GM21526 (cell line): ENCODE measurements around the gene TAS2R42.
A peak's percentile ranks its signal among the peaks of the same experiment; 100 is the strongest.

Experiments used
- ATAC-seq: cut with Tn5 transposase; IDR thresholded peaks from one replicate; pipeline ENCODE4 v1.9.1; 2021; ENCODE audit warnings: moderate library complexity; ENCODE audit not compliant: unreplicated experiment, low FRiP score

Gene TAS2R42, protein sequence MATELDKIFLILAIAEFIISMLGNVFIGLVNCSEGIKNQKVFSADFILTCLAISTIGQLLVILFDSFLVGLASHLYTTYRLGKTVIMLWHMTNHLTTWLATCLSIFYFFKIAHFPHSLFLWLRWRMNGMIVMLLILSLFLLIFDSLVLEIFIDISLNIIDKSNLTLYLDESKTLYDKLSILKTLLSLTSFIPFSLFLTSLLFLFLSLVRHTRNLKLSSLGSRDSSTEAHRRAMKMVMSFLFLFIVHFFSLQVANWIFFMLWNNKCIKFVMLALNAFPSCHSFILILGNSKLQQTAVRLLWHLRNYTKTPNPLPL

DNA sequence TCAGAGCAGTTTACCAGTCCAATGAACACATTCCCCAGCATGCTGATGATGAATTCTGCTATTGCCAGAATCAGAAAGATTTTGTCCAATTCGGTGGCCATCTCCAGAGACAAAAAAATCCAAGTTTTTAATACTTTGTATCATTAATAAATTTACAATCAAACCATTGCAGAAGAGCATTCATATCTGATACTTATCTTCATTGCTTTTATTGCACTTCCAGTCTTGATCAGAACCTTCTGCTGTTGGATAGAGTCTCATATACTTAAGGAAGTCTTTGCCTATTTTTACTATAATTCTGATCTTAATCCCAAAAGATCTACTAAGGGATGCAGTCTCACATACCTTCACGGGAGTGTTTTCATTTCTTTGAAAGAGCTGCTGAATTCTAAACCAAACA lies at the start of gene TAS2R42:
Gene TAS2R42 (minus strand): TSS at position 101 of the 400 bp plus-strand sequence. CDS start 0 bp downstream, at position 101.
- no peak for ATAC-seq

DNA sequence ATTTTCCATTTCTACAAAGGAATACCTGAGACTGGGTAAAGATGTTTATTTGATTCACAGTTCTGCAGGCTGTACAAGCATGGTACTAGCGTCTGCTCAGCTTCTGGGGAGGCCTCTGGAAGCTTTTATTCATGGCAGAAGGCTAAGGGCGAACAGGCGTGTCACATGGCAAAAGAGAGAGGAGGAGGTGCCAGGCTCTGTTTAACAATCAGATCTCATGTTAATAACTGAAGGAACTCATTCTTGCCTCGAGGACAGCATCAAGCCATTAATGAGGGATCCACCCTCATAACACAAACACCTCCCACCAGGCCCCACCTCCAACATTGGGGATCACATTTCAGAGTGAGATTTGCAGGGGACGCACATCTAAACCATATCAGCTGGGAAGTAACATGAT lies 46.8 kb upstream of the TAS2R42 start:
- ATAC-seq, result no peak

DNA sequence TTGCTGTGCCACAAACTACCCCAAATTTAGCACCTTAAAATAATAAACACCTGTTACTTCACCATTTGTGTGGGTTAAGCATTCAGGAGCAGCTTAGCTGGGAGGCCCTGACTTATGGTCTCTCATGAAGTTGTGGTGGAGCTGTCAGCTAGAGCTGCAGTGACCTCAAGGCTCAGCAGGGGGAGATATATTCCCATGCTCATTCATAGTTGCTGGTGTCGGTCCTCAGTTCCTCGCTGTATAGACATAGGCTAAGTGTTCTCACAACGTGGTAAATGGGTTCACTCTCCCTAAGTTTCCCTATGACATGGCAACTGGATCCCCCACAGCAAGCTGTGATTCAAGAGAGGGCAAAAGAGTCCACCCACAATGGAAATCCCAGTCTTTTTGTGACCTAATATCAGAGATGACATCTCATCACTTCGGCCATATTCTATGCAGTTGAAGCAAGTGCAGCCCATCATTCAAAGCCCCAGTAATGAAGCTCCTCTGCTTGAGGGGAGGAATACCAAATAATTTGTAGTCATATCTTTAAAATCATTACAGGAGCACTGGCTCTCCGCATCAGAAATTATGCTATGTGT lies 41.7 kb upstream of the TAS2R42 start:
- peak; percentile 52 for ATAC-seq

DNA sequence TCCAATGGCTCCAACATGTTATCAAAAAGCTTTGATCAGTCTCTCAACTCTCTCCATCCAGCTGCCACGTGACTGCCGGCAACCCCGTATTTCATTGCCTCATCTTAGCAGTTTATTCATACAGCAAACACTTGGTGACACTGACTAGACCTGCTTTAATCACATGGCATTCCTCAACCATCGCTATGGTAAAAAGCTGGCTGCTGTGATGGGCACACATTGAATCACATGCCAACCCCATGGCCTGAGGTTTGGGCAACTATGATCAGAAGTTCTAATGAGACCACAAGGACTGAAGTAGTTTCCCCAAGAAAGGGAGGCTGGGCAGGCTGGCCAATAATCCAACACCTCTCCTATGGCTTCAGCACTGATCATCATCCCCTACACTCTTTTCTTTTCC lies 40.6 kb upstream of the TAS2R42 start:
- no peak for ATAC-seq

DNA sequence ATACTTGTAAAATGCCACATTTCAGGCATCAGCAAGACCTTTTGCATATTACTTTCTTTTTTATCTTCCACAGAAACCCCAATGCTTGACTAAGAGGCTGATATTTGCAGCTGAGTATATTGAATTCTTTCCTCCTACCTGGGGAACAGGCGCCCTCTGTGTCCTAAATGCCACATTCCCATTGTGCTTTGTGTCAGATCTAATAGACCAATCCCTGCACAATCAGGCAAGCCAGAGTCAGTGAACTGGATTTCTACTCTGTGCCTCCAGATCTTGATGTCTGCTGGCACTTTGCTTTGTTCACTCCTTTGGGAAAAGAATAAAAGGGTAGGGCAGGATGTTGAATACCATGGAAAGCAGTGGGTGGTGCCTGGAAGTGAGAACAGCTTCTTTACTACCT lies 22.4 kb upstream of the TAS2R42 start:
- no peak for ATAC-seq

DNA sequence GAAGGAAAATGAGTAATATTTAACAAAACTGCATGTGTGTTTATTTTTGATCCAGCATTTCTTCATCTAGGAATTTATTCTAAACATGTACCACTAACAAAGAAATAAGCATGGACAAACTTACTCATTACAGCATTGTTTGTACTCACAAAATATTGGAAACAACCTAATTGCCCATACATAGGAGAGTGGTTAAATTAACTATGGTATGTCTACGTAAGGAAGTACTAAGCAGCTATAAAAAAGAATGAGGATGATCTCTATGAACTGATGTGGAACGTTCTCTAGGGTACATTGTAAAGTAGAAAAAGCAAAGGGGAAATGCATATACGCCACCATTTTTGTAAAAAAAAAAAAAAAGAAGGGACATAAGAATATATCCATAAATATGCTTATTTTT lies 17.4 kb upstream of the TAS2R42 start:
- ATAC-seq, result no peak

DNA sequence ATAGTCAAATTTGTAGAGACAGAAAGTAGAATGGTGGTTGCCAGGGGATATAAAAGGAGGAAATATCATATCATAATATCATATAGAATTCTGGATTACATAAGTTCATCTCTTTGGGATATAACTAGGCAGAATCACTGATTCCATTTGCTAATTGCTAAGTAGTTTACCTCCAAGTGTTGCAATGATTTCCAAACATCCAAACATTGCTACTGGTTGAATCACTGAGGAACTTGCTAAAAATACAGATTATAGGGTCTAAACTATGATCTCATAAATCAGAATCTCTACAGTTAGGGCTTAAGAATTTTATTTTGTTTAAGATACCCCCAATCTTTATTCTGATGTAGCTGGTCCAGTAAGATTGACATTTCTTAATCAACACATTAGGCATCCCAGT lies 16.1 kb upstream of the TAS2R42 start:
- ATAC-seq, result no peak

DNA sequence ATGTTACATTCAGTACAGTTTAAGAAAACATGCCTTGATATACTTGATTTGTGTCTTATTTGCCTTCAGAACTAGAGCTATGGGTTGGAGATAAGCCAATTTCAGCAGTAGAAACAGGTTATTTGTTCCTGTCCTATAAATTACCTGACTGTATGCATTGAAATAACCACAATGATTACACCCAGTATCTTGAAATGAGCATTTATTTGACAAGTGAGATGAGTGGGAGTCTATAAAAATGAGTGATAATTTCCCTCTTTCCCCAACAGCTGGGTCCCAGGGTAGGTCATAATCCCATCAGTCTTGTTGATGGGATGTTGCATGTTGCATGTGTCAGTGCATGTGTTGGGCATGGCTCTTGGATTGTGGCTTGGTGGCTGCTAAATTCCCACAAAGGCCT lies 3.7 kb downstream of the TAS2R42 start:
- ATAC-seq, result no peak

DNA sequence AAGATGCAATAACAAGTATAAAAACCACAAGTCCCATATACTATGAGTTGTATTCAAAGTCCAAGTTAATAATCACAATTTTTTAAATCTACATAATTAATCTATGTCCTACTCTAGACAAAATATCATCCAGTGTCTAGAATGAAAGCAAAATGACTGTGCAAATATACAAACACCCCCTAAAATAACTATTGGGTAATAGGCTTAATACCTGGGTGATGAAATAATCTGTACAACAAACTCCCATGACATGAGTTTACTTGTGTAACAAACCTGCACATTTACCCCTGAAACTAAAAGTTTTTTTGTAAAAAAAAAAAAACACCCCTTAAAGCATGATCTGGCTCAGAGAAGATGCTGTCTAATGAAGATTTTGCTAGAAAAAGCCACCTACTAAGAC lies 4.2 kb downstream of the TAS2R42 start:
- ATAC-seq, result no peak

DNA sequence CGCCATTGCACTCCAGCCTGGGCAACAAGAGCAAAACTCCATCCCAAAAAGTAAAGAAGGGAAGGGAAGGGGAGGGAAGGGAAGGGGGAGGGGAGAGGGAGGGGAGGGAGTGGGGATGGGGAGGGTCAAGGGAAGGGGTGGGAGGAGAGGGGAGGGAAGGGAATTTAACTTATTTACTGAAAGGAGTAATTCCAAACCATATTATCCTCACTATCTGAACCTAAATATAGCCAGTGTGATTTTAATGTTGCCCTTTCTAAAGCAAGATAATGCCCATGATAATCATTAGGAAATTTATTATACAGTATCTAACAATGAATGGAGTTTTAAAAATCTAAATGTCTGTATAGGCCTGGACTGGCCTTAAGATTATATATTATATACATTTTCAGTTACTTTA lies 8.5 kb downstream of the TAS2R42 start:
- ATAC-seq, result no peak

DNA sequence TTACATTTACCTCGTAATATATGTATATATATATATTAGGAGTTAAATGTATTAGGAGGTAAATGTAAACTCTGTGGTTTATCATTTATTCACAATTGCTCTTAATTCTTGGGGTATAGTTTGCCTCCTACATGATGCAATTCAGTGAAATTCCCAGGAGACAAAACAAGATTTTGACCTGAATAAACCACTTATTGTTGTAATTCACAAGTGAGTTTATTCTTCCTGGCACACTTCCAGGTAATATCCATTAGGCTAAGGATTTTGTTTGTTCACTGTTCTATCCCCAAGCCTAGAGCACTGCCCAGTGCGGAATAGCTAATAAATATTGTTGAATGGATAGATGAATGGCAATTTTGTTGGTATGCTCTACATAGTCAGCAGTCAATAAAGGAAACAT lies 12.7 kb downstream of the TAS2R42 start:
- no peak for ATAC-seq

DNA sequence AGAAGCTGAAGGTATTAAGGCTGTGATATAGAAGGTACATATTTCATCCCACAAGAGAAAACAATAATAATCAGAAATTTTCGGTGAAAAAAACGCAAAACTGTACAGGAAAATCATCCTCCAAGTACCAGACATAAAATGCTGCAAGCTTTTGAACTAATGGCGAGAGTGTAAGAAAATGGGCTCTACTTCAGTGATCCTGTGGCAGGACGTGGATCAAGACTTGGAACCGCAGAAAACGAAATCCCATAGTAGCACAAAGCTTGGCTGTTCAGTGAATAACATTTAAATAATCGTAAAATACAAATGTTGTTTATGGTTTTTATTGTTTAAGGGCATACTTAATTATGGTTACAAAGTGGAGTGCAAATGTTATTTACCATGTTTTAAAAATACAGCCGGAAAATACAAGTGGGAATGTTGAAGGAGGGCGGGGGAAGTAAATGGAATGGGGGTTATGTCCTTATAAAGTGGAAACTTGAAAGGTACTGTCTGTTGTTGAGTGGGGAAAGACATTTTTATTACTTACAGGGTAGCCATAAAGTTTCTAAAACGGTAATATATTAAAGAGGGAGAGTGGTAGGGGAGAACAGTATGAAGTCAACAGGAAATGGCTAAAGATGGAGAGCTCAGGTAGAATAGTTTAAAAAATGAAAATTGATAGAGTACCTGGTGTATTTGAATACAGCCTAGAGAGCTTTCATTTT lies 14.6 kb downstream of the TAS2R42 start:
- no peak for ATAC-seq

DNA sequence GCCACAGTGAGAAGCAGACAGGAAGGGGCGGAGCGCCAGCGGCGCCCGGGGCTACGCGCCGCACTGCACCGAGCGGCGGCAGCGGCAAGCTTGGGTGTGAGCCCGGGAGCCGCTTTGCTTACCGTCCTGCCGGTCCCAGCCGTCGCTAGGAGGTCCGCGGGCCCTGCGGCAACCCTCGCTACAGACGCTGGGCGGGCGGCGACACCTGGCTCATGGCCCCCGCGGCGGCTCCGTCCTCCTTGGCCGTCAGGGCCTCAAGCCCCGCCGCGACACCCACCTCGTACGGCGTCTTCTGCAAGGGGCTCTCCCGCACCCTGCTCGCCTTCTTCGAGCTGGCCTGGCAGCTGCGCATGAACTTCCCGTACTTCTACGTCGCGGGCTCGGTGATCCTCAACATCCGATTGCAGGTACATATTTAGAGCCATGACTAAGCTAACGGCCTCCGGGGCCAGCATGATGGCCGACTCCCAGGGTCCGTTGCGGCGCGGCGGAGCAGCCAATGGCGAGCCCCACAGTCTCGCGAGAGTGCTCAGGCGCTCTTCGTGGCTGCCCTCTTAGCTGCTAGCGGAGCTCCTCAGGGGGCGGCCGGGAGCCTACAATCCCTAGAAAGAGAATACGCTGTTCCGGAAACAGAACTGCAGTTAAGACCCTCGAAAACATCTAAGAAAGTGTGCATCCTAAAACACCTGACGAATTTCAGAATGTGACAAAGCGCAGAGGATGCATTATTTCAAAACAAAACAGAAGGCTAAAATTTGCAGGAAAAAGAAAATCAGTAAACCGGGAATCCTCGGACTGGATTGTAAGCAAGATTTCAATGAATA lies 15.4 kb downstream of the TAS2R42 start, which contains the start of gene SMIM10L1:
Gene SMIM10L1 (plus strand): TSS at position 50 of the 824 bp plus-strand sequence. CDS start 163 bp downstream, at position 213.
- ATAC-seq, result peak; percentile 96

DNA sequence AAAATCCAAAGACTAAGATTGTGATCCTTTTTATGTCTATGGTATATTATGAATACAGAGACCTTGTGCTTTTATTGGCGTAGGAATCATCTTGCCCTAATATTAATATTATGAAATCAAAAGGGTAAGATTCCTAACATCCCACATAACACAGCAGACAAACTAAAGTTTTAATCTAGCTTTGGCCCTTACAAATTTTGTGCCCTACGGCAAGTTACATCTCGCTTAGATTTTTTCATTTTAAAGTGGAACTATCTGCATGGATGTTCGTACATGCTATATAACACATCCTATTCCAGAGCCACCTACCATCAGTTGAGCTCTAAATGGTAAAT lies 16.0 kb downstream of the TAS2R42 start:
- ATAC-seq, result no peak

DNA sequence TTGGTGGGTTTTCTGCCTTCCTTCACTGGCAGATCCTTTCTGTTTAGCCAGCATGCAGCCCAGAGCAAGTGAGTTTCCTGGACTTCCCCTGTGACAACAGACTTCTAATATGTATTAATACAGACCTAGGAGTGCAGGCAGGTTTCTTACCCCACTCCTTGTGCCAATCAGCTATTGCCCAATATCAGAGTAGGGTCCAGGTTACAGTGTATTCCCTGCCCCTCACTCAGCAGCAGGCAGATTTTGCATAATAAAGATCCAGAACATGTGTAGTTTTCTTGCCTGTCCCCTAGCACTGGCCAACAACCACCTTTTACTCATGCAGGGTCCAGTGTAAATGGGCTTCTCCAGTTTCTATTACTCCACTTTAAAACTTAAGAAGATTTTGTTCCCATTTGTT lies 20.4 kb downstream of the TAS2R42 start:
- no peak for ATAC-seq

DNA sequence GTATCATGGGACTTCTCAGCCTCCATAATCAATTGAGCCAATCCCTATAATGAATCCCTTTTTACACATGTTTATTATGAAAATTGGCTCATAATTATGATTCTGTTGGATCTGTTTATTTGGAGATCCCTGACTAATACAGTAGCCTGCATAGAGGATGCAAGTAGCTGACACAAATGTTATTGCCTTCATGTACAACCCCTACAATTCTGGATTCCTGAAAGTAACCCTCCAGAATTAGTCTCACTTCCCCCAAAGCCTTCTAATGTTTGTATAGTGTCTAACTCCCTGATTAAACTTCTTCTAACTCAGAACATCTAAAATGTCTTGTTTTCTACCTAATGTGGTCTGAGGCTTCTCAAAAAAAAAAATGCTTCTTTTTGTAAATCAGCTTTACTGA lies 22.4 kb downstream of the TAS2R42 start:
- ATAC-seq, result no peak

DNA sequence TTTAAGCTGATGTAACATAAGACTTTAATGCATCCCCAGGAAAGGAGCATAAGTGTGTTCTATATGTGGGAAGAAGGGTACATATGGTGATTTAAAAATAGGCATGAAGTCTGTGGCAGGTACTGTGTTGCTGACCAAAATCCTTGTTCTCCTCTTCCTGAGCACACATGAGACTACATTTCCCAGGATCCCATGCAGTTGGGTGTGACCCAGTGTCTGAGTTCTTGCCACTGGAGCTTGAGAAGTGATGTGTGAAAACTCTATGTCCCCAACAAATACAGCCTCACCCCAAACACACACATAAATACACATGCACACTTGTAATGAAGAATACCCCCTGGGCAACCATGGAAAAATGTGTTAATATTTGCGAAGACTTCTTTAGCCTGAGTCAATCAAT lies 24.2 kb downstream of the TAS2R42 start:
- no peak for ATAC-seq

DNA sequence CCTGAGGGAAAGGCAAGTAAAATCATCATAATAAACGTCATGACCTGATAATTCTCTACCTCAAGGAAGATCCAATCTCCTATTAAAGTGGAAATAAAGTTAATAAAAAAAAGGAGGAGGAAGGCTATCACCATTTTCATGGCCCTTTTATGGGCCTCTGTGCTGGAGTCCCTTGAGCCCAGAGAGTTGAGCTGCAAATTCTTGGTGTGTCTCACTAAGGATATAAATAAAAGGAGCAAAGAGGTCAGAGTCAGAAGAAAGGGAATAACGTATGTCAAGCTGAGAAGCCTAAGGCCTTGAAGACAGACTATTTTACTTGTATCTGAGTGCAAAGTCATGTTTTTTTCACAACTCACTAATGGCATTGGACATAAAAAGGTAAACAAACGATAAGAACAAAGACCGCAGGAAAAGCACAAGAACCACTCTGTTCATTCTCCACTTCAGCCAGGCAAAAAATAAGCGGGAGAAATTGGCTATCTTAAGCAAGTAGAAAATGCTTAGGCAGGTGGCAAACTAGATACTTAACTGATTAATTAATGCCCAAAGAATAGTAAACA lies 27.8 kb downstream of the TAS2R42 start:
- no peak for ATAC-seq

DNA sequence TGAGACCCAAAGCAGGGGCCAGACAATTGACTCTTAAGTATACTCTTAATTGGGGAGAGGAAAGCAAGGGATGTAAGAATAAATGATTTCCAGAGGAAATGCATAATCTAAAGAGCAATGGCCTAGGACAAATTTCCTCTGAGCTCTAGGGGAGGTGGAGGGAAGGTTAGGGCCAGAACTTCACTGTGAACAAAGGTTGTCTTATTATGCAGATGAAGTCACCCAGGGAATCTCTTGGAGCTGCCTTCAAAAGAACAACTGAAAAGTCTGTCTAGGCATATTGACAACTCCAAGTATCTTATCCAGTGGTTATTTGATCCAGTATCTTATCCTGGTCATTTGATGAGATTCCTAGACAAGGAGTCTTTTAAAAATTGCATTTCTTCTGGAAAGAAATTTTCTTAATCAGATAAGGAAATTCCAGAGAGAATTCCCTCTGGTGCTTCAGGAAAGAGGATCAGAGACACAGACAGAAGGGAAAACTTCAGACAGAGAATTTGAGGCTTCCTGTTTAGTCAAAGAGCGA lies 32.3 kb downstream of the TAS2R42 start:
- ATAC-seq, result no peak

DNA sequence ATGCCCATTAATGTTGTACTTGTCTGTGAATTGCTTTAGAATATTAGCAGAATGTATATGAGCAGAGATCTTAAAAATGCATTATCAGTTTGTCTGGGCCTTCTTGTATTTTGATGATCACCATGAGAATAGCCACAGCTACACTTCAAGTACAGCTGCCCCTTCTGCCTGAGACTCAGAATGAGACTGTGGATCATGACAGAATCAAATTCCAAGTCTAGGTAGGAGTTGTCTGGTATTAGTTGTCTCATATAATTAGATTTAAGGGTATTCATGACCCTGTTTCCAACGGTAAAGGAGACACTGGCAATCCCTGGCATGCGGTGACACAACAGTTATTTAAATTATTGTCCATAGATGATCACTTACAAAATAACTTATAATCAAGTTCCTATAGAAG lies 34.0 kb downstream of the TAS2R42 start:
- ATAC-seq, result no peak
